ENCODE results near the gene FOSL2.

- TF ChIP-seq EP300 (IDR thresholded peaks at IDR 0.05) (no peak), CTCF (IDR thresholded peaks at IDR 0.05) (no peak)
Observed at GRCh38 chr2:28355521-28356094, 37.0 kb upstream of the FOSL2 start.
